ENCODE results near the gene CELF2. TPM values are rescaled to one million over a fixed set of nuclear protein-coding genes. Genes with fewer than 3 reads are reported as not detected.

CELF2 gene
- total RNA-seq, 1 donor from 2014 or later: 31.6 TPM

DNA sequence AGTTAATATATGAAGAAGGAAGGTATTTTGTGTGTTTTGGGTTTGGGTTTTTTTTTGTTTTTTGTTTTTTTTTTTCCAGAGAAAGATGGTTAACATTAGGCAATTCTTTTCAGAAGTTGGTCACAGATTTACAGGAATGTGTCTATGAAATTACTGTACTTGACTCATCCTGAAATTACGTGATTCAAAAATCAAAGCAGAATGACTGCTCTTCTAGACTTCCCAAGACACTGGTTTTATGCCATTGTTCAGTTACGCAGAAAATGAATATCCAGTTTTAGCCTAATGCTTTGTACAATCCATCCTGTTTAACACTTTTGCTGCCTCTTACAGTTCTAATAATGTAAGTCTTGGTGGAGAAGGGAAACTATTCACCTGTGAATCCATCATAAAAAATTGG, 39.7 kb upstream of the CELF2 start:
- no peaks in the 10 kb centered on the region for H3K27me3 Mint-ChIP-seq (ENCODE audit: insufficient read depth, low read depth)
- no peak for DNase-seq (ENCODE audit: low spot score)
- no peaks in the 10 kb centered on the region for H4K20me1 ChIP-seq (ENCODE audit: low read depth)
- no peak overlapping the region for H3K4me2 ChIP-seq
- H3K9me3 ChIP-seq (ENCODE audit: low read depth): no peaks in the 10 kb centered on the region
- no peak overlapping the region for H3K9ac ChIP-seq
- no peaks in the 10 kb centered on the region for H3K36me3 ChIP-seq
- H3K27ac Mint-ChIP-seq: no peak overlapping the region
- H3K79me2 ChIP-seq (ENCODE audit: low read depth): no peaks in the 10 kb centered on the region
- no peaks in the 10 kb centered on the region for H3K4me1 ChIP-seq
- H3K9me3 Mint-ChIP-seq: peaks cover 3% of the 10 kb centered on the region
- H3K4me3 ChIP-seq: no peak overlapping the region
- H3K36me3 Mint-ChIP-seq: no peaks in the 10 kb centered on the region
- H3K4me1 Mint-ChIP-seq: no peaks in the 10 kb centered on the region
- no peak overlapping the region for H3K4me3 Mint-ChIP-seq
- H3K27me3 ChIP-seq: no peaks in the 10 kb centered on the region
- TF ChIP-seq, protein P1, sequence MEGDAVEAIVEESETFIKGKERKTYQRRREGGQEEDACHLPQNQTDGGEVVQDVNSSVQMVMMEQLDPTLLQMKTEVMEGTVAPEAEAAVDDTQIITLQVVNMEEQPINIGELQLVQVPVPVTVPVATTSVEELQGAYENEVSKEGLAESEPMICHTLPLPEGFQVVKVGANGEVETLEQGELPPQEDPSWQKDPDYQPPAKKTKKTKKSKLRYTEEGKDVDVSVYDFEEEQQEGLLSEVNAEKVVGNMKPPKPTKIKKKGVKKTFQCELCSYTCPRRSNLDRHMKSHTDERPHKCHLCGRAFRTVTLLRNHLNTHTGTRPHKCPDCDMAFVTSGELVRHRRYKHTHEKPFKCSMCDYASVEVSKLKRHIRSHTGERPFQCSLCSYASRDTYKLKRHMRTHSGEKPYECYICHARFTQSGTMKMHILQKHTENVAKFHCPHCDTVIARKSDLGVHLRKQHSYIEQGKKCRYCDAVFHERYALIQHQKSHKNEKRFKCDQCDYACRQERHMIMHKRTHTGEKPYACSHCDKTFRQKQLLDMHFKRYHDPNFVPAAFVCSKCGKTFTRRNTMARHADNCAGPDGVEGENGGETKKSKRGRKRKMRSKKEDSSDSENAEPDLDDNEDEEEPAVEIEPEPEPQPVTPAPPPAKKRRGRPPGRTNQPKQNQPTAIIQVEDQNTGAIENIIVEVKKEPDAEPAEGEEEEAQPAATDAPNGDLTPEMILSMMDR (IDR thresholded peaks at IDR 0.05): no peak
- TF ChIP-seq EZH2 (IDR thresholded peaks at IDR 0.05): no peak
- no peak for TF ChIP-seq EZH2phosphoT487 (IDR thresholded peaks at IDR 0.05)
- H2AFZ ChIP-seq (replicated peaks): no peak overlapping the region
- no peaks in the 10 kb centered on the region for H3F3A ChIP-seq (ENCODE audit: low read depth)
- H3K27ac ChIP-seq: no peak overlapping the region

DNA sequence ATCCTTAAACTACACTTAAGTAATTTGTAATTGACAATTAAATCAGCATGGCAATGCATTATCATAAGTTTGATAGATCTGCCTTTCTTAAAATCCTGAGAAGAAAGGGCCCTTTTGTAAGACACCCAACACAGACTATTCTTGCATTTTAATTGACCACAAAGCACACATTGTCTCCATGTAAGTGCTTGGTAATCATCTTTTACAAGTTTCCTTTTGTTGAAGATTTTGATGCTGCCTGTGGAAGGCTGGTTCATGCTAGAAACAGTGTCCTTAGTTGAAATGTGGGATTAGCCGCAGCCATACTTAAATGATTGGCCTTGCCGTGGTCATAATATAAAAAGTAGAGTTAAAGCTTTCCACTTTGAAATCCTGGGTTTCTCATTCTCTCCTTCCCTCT, 32.3 kb upstream of the CELF2 start:
- Histone ChIP-seq H2AFZ (replicated peaks) (peak overlapping the region; percentile 21), H3K9me3 (ENCODE audit: low read depth) (no peaks in the 10 kb centered on the region), H3K36me3 (no peaks in the 10 kb centered on the region), H4K20me1 (ENCODE audit: low read depth) (no peaks in the 10 kb centered on the region), H3K27ac (no peak overlapping the region), H3K79me2 (ENCODE audit: low read depth) (no peaks in the 10 kb centered on the region), H3K9ac (no peak overlapping the region), H3K4me3 (no peak overlapping the region), H3K27me3 (no peaks in the 10 kb centered on the region), H3K4me2 (no peak overlapping the region), H3K4me1 (no peaks in the 10 kb centered on the region), H3F3A (ENCODE audit: low read depth) (no peaks in the 10 kb centered on the region)
- peaks cover 2% of the 10 kb centered on the region for H3K4me1 Mint-ChIP-seq
- DNase-seq (ENCODE audit: low spot score): no peak
- H3K4me3 Mint-ChIP-seq: no peak overlapping the region
- TF ChIP-seq EZH2phosphoT487 (IDR thresholded peaks at IDR 0.05) (no peak), EZH2 (IDR thresholded peaks at IDR 0.05) (no peak)
- TF ChIP-seq, protein P1 (IDR thresholded peaks at IDR 0.05): no peak
- H3K27ac Mint-ChIP-seq: no peak overlapping the region
- no peaks in the 10 kb centered on the region for H3K9me3 Mint-ChIP-seq
- H3K27me3 Mint-ChIP-seq (ENCODE audit: insufficient read depth, low read depth): no peaks in the 10 kb centered on the region
- no peaks in the 10 kb centered on the region for H3K36me3 Mint-ChIP-seq

DNA sequence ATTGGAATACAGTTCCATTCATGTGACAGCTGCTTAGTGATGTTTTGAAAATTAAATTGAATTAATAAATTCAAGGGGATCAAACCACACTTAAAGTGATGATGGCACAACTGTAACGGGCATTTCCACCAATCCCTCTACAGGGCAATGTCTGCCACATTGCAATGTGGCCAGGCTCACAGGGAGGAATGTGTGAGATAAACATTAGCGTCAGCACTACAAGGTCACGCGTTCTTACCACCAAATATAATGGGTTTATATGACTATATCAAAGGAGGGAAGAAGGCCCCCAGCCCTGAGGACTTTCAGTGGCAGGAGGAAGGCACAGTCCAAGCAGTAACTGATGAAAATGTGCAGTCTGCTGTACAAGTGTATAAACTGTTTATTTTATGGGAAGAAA, 31.1 kb upstream of the CELF2 start:
- Mint-ChIP-seq H3K27ac (no peak overlapping the region), H3K4me3 (no peak overlapping the region), H3K9me3 (no peaks in the 10 kb centered on the region), H3K4me1 (peaks cover 2% of the 10 kb centered on the region), H3K36me3 (no peaks in the 10 kb centered on the region), H3K27me3 (ENCODE audit: insufficient read depth, low read depth) (no peaks in the 10 kb centered on the region)
- H3K27me3 ChIP-seq: no peaks in the 10 kb centered on the region
- DNase-seq (ENCODE audit: low spot score): no peak
- H3K36me3 ChIP-seq: no peaks in the 10 kb centered on the region
- no peaks in the 10 kb centered on the region for H4K20me1 ChIP-seq (ENCODE audit: low read depth)
- no peaks in the 10 kb centered on the region for H3K4me1 ChIP-seq
- H3K9ac ChIP-seq: no peak overlapping the region
- H3K4me3 ChIP-seq: no peak overlapping the region
- no peaks in the 10 kb centered on the region for H3K79me2 ChIP-seq (ENCODE audit: low read depth)
- H3K9me3 ChIP-seq (ENCODE audit: low read depth): no peaks in the 10 kb centered on the region
- H3K27ac ChIP-seq: no peak overlapping the region
- H2AFZ ChIP-seq (replicated peaks): no peak overlapping the region
- TF ChIP-seq, protein P1 (IDR thresholded peaks at IDR 0.05): no peak
- TF ChIP-seq EZH2 (IDR thresholded peaks at IDR 0.05) (no peak), EZH2phosphoT487 (IDR thresholded peaks at IDR 0.05) (no peak)
- H3F3A ChIP-seq (ENCODE audit: low read depth): no peaks in the 10 kb centered on the region
- no peak overlapping the region for H3K4me2 ChIP-seq
